GM19239 (cell line): Measurements from ENCODE around the gene FAM72C.
"Not testable (repeated sequence)": the region's sequence is repeated elsewhere in the genome, so short reads cannot be mapped to it uniquely, and the experiment has no call there.

Experiments
- DNase-seq: peaks from one replicate; pipeline ENCODE4 v3.0.0; 2011; ENCODE audit warnings: low spot score; ENCODE audit not compliant: insufficient read length
- FAIRE-seq: peaks from 2 replicates; lab custom pipeline; 2011; peaks lifted over from hg19 to GRCh38; lab: Jason Lieb, UNC

FAM72C gene

DNA sequence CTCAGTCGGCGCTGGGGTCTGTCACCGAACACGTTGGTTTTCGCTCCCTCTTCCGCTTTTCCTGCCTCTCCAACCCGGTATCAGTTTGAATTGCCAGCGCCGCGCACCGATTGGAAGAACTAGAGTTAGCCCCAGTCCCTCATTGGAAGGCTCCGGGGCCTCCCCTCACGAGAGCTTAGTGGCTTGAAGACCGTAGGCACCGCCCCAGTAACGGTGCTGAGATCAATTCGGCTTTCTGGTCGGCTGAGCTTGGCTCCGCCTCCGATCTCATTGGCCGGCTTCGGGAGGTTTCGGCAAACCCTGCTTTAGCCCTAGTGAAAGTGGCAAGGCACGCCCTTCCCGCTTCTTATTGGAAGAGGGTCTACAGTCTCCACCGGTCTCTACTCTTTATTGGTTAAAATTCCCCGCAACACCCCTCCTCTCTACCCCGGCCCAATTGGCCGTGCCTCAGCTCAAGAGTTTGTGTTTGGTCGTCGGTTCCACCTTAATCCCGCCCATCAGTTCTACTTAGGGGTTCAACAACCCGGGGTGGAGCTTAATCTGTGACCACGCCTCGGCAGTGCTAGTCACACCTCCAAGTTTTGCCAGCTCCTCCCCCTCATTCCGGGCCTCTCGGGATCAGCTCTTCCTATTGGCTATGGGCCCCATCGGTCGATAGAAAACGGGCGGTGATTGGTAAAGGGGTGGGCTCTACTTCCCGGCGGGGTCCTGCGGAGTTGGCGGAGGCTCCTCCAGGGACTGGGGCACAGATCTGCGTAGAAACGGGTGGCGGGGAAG, at the start of gene FAM72C:
TSS of gene FAM72C (minus strand) at position 63 of the 777 bp plus-strand sequence. CDS start 845 bp downstream, outside the sequence.
- not testable (repeated sequence) for DNase-seq, FAIRE-seq

DNA sequence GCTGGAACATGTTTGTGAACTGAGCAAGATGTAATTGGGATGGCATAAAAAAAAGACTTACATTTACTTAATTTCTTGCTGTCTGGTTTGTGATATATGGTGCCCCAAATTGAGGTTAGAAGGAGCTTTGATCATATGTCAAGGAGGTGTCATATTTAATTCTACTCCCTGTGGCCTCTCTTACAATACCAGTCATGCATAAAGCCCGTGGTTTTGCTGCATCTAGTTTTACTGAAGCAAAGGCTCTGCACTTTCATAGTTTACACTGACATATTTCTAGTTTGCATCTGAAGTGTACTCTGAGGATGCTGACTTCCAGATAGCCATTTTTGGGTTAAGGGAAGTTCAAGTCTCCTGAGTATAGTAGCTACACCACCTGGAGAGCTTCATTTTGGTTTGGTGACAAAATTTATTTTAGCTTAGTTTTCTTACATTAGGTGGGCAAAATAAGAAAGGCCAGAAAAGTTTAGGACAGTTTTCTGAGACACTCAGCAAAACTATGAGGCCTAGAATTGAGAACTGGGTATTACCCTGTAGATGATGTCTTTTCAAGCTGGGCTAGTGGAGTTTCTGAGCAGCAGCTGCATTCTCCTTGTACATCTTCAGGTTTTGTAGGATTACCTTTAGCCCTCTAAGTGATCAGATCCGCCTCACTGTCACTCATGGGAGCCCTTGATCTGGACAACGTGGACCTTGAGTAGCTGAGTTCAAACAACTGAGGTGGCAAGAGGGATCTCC, 48.4 kb upstream of the FAM72C start:
- FAIRE-seq, DNase-seq: not testable (repeated sequence)

DNA sequence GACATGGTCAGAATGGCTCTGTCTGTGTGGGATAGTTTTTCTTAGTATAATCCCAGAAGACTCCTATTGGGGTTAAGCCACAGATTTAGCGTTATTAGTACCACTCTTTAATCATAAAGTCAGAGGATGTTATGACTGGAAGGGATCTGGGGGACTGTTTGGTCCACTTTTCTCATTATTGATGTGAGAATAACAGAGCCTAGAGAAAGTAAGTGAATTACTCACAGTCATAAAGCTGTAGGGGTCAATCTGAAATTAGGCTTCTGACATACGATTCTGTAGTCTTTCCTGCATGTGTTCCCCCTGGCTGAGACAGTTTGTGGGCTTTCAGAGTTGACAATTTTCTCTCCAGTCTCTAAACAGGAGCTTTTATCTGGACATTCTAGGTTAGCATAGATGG, 47.3 kb upstream of the FAM72C start:
- DNase-seq, FAIRE-seq: not testable (repeated sequence)

DNA sequence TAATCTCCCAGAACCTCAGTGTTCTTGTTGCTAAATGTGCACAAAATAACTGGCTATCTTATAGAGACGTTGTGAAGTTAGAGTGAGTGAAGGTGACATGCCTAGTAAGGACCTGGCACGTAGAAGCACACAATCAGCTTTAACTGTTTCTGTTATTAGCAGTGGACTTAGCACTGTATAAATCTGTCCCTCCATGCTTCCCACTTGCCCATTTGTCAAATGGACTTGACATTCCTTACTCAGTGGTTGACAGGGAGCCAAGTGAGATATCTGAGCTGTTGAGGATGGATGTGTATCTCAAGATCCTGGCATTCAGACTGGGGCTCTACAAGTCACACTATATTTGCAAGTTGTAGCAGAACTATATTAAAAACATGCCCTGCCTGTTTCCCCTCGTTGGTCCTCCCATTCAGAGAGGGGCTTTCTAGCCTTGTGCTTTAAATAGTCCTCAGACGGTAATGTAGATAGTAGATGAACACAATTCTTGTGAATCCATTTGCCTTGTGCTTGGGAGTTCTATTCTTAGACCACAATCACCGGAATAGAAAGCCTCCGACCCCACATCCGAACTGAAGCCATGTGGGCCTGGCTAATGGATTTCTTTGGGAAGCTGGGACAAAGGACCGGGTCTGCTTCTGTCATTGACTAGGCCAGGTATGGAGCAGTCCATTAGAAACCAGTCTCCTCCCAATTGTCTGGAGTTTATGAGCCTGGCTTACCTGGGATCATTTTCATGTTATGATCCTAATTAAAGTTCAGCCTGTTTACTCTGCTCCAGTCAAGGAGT, 43.6 kb upstream of the FAM72C start:
- DNase-seq, FAIRE-seq: not testable (repeated sequence)

DNA sequence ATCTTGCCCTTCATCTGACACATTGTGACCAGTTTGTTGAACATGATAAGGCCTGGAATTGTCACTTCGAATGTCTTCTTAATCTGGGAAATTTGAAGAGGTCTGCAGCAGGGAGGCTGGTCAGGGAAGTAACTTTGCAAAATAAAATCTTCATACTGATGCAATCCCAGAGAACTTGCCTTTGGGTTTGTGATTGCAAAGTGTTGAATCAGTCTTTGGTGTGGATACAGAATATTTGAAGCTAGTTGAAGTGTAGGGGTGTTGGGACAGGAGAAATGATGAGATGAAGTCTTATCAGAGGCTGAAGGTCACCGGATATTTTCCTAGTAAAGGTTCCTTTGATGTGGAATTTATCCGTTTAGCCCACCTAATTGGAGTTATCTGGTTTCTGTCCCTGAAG, 42.7 kb upstream of the FAM72C start:
- FAIRE-seq, DNase-seq: not testable (repeated sequence)

DNA sequence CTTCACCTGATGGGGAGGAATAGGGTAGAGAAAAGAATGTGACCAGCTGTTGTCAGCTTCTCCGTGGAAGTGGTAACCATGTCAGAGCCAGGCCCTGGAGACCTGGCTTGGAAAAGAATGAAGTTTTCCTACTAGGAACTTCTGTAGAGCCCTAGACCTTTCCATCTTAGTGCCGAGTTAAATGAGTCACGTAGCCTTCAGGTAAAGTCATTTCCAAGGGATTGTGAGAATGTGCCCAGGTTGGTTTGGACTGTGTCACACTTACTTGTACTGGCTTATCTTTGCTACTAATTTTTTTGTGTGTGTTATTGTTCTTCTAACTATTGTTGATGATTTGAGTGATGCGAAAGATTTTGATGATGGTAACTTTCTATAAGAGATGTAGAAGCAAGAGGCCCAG, 42.3 kb upstream of the FAM72C start:
- FAIRE-seq, DNase-seq: not testable (repeated sequence)

DNA sequence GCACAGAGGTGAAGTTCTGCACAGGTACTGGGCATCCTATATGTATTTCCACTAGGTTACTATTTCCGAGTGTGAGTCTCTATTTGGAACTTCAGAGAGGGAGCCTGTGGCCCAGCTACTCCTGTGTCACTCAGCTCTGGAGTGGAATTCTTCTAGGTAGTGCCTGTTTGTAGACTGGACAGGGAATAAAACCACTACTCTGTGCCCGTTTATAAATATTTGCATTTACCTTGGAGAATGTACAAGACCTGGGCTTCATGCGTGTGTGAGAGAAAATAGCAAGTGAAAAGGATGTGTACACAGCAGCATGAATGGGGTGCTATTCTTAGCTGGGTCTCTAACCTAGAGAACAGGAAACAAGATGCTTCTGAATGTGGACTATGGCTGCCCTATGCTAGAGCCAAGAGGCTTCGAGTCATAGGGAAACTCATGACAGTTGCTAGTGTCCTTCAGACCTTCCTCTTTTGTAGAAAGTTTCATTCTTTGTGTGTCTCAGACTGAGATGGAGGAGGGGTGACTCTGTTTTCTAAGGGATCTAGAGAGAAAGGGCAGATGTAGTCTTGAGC, 40.5 kb upstream of the FAM72C start:
- not testable (repeated sequence) for DNase-seq, FAIRE-seq

DNA sequence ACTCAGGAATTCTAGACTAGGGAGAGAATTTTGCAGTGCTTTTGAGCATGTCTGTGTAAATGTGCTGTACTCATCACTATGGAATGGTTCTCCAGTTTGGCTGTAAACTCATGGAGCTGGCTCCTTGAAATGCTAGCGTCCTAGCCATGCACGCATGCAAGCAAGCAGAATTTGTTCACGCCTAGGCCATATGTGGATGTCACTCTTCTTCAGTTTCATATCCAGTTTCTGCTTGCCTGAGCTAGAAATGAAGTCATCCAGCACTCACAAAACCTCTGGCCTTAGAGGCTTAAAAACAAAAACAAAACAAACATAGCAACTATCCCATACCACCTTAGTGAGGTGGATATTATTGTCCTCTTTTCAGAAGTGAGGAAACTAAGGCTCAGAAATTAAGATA, 37.6 kb upstream of the FAM72C start:
- FAIRE-seq, DNase-seq: not testable (repeated sequence)

DNA sequence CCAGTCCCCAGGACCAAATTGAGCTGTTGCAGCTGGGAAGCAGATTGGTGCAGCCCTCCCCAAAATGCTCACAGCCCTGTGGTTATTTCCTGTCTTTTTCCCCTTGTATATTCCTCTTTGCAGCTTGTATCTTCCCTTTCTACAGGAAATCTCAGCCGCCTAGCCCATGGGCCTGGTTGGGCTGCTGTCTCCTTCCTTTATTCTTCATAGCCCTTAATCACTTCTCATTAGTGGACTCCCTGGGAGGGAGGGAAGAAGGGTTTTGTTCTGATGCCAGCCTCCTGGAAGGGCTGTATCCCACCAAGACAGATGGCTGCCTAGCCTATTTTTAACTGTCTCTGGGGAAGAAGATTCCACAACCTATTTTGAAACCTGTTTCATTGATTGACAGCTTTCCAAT, 32.5 kb upstream of the FAM72C start:
- not testable (repeated sequence) for DNase-seq, FAIRE-seq

DNA sequence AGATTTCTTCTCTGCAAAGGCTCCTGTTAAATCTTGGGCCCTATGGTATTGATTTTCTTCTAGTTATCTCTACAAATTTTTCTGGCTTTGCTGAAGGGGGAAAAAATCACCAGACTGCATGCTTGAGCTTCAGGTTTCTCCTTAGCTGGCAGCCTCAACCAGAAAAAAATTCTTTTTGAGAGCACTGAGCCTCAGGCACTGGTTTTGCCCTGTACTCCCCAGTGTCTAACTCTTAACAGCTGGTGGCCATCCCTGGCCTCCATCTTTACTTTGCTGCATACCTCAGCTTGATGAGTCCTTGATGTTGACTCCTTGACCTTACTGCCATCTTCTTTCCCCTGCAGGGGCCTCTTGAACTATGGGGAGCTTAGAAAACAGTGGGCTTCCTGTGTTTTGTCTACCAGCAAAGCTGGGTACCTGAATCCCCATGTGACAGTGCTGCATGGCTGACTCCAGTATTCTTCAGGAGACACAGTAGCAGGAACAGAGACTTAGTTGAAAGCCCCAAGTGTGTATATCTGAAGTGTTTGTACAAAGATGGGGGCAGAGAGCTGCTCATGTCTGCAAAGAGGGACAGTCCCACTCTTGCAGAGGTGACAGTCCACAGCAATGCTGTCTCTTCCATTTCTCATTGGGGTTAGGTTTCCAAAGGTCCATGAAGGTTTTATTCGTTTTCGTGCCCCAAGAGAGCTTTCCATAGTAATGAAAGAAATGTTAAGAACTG, 31.7 kb upstream of the FAM72C start:
- DNase-seq, FAIRE-seq: not testable (repeated sequence)

DNA sequence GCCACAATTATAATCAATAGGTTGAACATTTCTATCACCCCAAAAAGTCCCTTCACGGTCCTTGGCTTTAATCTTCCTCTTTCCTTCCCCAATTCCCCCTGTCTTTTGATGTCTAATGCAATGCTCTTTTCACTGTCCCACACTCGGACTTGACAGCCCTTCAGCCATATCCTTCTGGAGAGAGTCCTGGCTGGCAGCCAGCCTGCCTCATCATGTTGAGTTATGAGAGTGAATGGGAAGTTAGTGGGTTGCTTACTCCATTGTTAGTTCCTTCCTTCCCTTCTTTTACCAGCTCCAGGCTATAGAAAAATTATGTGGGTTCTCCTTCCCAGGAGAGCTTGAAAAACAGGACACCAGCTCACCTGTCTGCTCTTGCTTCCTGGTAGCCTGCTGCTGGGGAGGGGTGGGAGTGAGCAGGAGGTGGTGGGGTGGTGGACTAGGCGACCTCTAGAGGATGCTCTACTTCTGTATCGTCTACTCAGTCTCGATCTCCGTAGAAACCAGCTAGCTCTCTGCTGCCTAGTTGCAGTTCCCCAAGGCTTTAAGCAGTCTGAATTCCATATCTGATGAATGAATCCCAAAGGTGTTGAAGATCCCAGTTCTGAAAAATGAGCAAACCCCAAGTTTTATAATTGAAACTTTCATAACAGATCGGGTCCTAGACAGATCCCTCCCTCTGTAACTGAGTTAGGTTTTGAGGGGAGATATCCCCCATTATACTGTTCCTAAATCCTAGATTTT, 30.5 kb upstream of the FAM72C start:
- not testable (repeated sequence) for DNase-seq, FAIRE-seq

DNA sequence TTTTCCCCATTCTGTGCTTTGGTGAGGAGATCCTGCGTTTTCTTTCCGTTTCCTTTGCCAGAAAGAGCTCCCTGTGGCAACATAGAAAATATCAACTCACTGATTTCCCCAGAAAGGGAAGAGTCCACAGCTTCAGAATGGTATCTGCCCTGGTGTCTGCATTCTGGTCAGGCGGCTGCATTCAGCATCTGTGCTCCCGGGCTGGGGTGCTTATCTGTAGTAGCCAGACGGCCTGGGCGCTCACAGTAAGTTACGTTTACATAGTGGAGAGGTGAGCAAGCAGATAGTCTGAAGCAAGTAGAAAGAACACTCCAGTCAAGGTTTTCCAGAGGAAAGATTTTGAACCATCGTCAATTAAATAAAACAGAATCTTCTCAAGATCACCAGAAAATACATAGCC, 29.3 kb upstream of the FAM72C start:
- DNase-seq, FAIRE-seq: not testable (repeated sequence)

DNA sequence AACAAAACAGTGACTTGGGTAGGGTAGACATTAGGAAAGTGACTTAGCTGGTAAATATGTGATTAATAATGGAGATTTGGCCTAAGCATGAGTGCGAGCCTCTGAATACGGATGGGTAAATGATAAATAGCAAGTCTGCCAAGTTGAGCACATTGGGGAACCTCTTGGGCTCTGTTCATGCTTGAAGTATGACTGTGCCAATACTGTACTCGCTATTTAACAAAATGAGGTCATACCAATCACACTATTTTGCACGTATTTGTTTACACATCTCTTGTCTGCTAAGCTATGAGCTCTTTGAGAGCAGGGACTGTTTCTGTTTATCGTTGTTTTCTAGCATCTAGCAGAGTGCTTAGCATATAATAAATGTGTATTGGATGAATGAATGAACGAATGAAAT, 24.2 kb upstream of the FAM72C start:
- DNase-seq, FAIRE-seq: not testable (repeated sequence)

DNA sequence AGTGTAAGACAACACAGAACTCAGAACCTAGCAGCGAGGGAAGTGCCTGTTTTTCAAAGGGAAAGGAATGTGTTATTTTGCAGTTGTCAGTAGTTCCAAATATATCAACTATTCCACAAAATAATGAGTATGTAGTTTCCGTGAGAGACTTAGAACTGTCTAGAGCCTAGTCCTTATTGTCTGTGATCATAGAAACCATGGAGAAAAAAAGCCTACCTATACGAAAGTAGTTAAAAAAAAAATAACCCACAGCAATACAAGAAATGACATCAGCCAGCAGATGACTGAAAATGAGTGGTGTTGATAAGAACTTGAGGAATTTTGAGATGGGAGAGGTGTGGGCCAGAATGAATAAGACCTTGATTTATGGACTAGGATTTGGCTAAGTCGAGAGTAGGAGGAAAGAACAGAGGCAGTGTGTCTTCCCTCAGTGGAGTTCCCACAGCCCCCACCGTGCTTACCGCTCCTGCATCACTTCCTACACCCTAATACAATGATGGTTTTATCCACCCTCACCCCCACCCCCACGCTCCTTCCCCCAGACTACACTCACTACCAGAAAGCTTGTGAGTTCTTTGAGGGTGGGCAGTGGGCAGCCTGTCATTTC, 21.6 kb upstream of the FAM72C start:
- not testable (repeated sequence) for FAIRE-seq, DNase-seq

DNA sequence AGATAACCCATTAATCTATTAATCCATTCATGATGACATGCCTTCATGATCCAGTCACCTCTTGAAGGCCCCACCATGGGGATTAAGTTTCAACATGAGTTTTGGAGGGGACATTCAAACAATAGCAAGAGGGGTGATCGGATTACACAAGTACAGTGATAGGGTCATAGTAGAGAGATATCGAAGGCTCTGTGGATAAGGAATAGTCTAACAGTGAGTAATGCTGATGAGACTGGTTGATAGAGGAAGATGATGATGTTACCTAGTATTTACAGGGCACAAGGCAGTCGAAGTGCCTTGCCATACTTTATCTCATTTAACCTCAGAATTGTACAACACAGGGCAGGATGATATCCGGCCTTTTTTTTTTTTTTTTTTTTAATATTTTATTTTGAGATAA, 18.9 kb upstream of the FAM72C start:
- FAIRE-seq, DNase-seq: not testable (repeated sequence)

DNA sequence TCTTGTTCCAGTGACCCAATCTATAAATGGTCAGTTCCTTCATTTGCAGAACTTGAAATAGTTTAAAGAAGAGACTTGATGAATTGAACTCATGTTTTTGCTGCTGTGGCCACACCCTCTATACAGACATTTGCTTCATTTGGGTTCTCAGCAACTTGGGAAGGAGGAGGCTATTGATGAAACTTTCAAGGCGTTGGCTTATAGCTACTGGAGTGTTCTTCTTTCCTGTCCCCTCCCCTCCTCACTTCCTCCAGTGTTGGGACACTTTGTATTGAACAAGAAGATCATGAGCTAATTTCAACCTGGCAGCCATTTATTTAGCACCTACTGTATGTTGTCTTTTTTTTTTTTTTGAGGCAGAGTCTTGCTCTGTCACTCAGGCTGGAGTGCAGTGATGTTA, 17.9 kb upstream of the FAM72C start:
- not testable (repeated sequence) for FAIRE-seq, DNase-seq

DNA sequence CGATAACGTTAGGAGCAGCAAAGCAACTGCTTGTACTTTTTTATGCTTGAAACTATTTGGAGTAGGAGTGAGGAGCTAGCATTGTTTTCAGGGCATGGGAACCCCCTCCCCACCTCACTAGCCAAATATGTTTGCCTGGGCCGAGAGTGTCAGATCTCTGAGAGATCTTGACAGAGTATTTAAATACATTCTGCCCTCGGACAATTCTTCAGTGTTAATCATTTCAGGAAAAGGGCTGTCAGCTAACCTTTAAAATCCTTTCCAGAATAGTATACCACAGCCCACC, 17.6 kb upstream of the FAM72C start:
- FAIRE-seq: not testable (repeated sequence)

More for the DNA sequence above, 17.6 kb upstream of the FAM72C start:
- DNase-seq: not testable (repeated sequence)
